ENCODE data around the gene TMEM229A.

Gene TMEM229A

DNA sequence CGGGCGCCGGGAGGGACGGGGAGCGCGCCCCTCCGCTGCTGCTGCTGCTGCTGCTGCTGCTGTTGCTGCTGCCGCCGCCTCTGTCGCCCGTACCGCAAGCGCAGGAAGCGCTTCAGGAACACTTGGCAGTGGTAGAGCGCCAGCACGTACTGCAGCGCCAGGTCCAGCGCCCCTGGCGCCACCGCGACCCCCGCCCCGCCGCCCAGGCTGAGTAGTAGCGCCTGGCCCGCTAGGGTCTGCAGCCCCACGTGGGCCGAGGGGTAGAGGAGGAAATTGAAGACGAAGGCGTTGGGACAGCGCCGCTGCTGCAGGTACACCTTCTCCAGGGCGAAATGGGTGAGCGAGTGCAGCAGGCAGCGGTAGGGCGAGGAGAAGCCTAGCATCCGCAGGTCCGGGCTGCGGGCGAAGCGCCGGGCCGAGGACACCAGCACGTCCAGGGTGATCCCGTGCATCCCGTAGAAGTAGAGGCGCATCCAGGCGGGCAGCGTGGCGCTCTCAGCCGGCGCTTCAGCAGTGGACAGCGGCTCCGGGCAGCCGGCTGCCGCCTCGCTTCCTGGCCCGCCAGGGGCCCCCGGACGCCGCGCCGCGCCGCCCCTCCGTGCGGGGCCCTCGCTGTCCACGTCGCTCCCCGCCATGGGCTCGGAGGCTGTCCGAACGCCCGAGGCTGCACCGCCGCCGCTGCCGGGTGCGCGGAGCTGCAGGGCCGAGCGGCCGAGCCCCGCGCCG, at the start of gene TMEM229A (continued):
- TF ChIP-seq KLF8 (tag by site-specific recombination; IDR thresholded peaks at IDR 0.05) = peak; percentile 28; the same call in 1 of the 2 replicates
- TF ChIP-seq SP3 (tag by site-specific recombination; IDR thresholded peaks at IDR 0.05) = no peak
- no peak for TF ChIP-seq ZSCAN23 (tag by site-specific recombination; IDR thresholded peaks at IDR 0.05)
- TF ChIP-seq SCRT1 (tag by site-specific recombination; IDR thresholded peaks at IDR 0.05; ENCODE audit: borderline replicate concordance) = no peak
- TF ChIP-seq TRIM28 (IDR thresholded peaks at IDR 0.05; ENCODE audit: borderline replicate concordance, low read length) = no peak
- TF ChIP-seq ZNF555 (tag by site-specific recombination; conservative IDR thresholded peaks at IDR 0.05) = no peak
- TF ChIP-seq ZNF132 (tag by site-specific recombination; IDR thresholded peaks at IDR 0.05; ENCODE audit: borderline replicate concordance) = no peak
- TF ChIP-seq ZNF704 (tag by site-specific recombination; IDR thresholded peaks at IDR 0.05) = no peak
- no peak for TF ChIP-seq ZNF274 (IDR thresholded peaks at IDR 0.05; ENCODE audit: low read length)
- no peak for TF ChIP-seq ZNF274 (tag by site-specific recombination; IDR thresholded peaks at IDR 0.05; ENCODE audit: borderline replicate concordance)
- no peak for TF ChIP-seq KLF7 (tag by site-specific recombination; IDR thresholded peaks at IDR 0.05; ENCODE audit: borderline replicate concordance)
- 0 out of 2 replicates have a peak, but pooled peaks have one; percentile 58 for TF ChIP-seq ZNF792 (tag by site-specific recombination; IDR thresholded peaks at IDR 0.05)
- peak; percentile 92 for TF ChIP-seq ZBTB8A (tag by site-specific recombination; IDR thresholded peaks at IDR 0.05)
- TF ChIP-seq, protein P1, sequence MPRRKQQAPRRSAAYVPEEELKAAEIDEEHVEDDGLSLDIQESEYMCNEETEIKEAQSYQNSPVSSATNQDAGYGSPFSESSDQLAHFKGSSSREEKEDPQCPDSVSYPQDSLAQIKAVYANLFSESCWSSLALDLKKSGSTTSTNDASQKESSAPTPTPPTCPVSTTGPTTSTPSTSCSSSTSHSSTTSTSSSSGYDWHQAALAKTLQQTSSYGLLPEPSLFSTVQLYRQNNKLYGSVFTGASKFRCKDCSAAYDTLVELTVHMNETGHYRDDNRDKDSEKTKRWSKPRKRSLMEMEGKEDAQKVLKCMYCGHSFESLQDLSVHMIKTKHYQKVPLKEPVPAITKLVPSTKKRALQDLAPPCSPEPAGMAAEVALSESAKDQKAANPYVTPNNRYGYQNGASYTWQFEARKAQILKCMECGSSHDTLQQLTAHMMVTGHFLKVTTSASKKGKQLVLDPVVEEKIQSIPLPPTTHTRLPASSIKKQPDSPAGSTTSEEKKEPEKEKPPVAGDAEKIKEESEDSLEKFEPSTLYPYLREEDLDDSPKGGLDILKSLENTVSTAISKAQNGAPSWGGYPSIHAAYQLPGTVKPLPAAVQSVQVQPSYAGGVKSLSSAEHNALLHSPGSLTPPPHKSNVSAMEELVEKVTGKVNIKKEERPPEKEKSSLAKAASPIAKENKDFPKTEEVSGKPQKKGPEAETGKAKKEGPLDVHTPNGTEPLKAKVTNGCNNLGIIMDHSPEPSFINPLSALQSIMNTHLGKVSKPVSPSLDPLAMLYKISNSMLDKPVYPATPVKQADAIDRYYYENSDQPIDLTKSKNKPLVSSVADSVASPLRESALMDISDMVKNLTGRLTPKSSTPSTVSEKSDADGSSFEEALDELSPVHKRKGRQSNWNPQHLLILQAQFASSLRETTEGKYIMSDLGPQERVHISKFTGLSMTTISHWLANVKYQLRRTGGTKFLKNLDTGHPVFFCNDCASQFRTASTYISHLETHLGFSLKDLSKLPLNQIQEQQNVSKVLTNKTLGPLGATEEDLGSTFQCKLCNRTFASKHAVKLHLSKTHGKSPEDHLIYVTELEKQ (tag by site-specific recombination; IDR thresholded peaks at IDR 0.05; ENCODE audit: borderline replicate concordance) = no peak
- no peak for TF ChIP-seq ZBTB21 (tag by site-specific recombination; IDR thresholded peaks at IDR 0.05)
- TF ChIP-seq ZNF311 (tag by site-specific recombination; IDR thresholded peaks at IDR 0.05; ENCODE audit: borderline replicate concordance) = no peak
- TF ChIP-seq ZFHX2 (tag by site-specific recombination; conservative IDR thresholded peaks at IDR 0.05) = 0 out of 2 replicates have a peak, but pooled peaks have one; percentile 12
- no peak for TF ChIP-seq ZNF391 (tag by site-specific recombination; IDR thresholded peaks at IDR 0.05; ENCODE audit: borderline replicate concordance, low read depth)
- TF ChIP-seq ATF2 (tag by site-specific recombination; IDR thresholded peaks at IDR 0.05; ENCODE audit: low read depth) = no peak
- TF ChIP-seq GLIS2 (tag by site-specific recombination; IDR thresholded peaks at IDR 0.05) = no peak; the same call in 1 of the 2 replicates
- no peak for TF ChIP-seq ZNF433 (tag by site-specific recombination; IDR thresholded peaks at IDR 0.05; ENCODE audit: low read depth)
- no peak for TF ChIP-seq ZBTB1 (tag by site-specific recombination; IDR thresholded peaks at IDR 0.05)
- TF ChIP-seq FEZF1 (tag by site-specific recombination; IDR thresholded peaks at IDR 0.05) = no peak
- TF ChIP-seq REPIN1 (tag by site-specific recombination; IDR thresholded peaks at IDR 0.05; ENCODE audit: low read depth) = no peak
- no peak for TF ChIP-seq ZNF514 (tag by site-specific recombination; IDR thresholded peaks at IDR 0.05)
- no peak for TF ChIP-seq ZNF19 (tag by site-specific recombination; IDR thresholded peaks at IDR 0.05; ENCODE audit: low read depth)
- TF ChIP-seq ZNF350 (tag by site-specific recombination; IDR thresholded peaks at IDR 0.05) = no peak
- TF ChIP-seq ZNF169 (tag by site-specific recombination; IDR thresholded peaks at IDR 0.05) = no peak
- TF ChIP-seq ZNF785 (tag by site-specific recombination; IDR thresholded peaks at IDR 0.05) = no peak
- no peak for TF ChIP-seq ZNF561 (tag by site-specific recombination; IDR thresholded peaks at IDR 0.05; ENCODE audit: borderline replicate concordance)
- TF ChIP-seq, protein P2, sequence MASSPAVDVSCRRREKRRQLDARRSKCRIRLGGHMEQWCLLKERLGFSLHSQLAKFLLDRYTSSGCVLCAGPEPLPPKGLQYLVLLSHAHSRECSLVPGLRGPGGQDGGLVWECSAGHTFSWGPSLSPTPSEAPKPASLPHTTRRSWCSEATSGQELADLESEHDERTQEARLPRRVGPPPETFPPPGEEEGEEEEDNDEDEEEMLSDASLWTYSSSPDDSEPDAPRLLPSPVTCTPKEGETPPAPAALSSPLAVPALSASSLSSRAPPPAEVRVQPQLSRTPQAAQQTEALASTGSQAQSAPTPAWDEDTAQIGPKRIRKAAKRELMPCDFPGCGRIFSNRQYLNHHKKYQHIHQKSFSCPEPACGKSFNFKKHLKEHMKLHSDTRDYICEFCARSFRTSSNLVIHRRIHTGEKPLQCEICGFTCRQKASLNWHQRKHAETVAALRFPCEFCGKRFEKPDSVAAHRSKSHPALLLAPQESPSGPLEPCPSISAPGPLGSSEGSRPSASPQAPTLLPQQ (tag by site-specific recombination; IDR thresholded peaks at IDR 0.05) = peak; percentile 49; the same call in 1 of the 2 replicates
- TF ChIP-seq KLF16 (tag by site-specific recombination; IDR thresholded peaks at IDR 0.05) = no peak
- TF ChIP-seq ZNF26 (tag by site-specific recombination; IDR thresholded peaks at IDR 0.05) = no peak
